ENCODE results near the gene BEAN1.

BEAN1 gene

DNA sequence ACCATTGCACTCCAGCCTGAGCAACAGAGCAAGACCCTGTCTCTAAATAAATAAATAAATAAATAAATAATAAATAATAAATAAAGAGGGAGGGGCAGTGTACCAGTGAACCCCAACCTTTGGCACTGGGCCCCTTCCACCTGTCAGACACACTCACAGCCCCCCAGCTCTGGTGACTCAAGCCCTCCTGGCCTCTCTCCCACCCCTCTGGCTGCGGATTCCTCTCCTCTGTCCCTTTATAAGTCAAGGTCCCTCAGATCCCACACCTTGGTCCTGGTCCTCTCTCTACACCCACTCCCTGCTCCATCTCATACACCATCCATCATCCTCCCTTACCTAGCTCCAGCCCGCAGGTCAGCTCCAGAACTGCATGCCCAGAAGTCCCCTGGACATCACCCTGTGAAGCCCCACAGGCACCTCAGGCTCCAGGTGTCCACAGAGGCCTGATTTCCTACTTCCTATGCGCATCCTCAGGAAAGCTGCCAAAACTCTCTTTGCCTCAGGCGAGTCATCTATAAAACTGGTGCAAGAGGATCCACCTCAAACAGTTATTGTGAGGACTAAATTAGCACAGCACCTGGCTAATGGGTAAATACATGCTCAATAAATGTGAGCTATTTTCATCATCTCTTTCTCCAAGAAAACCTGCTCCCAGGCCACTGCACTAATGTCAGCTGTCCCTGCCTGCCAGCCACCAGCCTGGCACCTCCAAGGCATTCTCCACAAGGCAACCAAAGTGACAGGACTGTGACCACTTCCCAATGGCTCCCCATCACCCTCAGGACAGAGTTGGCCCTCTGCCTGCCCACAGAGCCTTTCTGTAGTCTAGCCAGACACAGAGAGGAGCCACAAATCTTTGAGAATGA is 46.8 kb downstream of the BEAN1 start:
- no peaks in the 10 kb centered on the region for H3K79me2 ChIP-seq
- H3K9ac ChIP-seq = no peak overlapping the region
- TF ChIP-seq, protein P1, sequence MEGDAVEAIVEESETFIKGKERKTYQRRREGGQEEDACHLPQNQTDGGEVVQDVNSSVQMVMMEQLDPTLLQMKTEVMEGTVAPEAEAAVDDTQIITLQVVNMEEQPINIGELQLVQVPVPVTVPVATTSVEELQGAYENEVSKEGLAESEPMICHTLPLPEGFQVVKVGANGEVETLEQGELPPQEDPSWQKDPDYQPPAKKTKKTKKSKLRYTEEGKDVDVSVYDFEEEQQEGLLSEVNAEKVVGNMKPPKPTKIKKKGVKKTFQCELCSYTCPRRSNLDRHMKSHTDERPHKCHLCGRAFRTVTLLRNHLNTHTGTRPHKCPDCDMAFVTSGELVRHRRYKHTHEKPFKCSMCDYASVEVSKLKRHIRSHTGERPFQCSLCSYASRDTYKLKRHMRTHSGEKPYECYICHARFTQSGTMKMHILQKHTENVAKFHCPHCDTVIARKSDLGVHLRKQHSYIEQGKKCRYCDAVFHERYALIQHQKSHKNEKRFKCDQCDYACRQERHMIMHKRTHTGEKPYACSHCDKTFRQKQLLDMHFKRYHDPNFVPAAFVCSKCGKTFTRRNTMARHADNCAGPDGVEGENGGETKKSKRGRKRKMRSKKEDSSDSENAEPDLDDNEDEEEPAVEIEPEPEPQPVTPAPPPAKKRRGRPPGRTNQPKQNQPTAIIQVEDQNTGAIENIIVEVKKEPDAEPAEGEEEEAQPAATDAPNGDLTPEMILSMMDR (IDR thresholded peaks at IDR 0.05) = no peak
- H2AFZ ChIP-seq = no peak overlapping the region
- no peaks in the 10 kb centered on the region for H3K9me3 ChIP-seq (ENCODE audit: control insufficient read depth, low read length)
- no peaks in the 10 kb centered on the region for H3K4me1 ChIP-seq
- H3K4me2 ChIP-seq (ENCODE audit: low read length) = no peak overlapping the region
- H3K27ac ChIP-seq = no peak overlapping the region
- H3K4me3 ChIP-seq (ENCODE audit: low read depth, low read length) = no peak overlapping the region
- no peaks in the 10 kb centered on the region for H3K27me3 ChIP-seq (ENCODE audit: control insufficient read depth, insufficient read depth, low read length)
- H3K36me3 ChIP-seq (ENCODE audit: control insufficient read depth, insufficient read depth, low read length) = no peaks in the 10 kb centered on the region

- Histone ChIP-seq H3K4me1 (no peaks in the 10 kb centered on the region), H3K27me3 (ENCODE audit: control insufficient read depth, insufficient read depth, low read length) (no peaks in the 10 kb centered on the region), H3K79me2 (no peaks in the 10 kb centered on the region), H2AFZ (no peak overlapping the region), H3K36me3 (ENCODE audit: control insufficient read depth, insufficient read depth, low read length) (no peaks in the 10 kb centered on the region), H3K9ac (no peak overlapping the region), H3K27ac (no peak overlapping the region), H3K9me3 (ENCODE audit: control insufficient read depth, low read length) (no peaks in the 10 kb centered on the region), H3K4me2 (ENCODE audit: low read length) (no peak overlapping the region), H3K4me3 (ENCODE audit: low read depth, low read length) (no peak overlapping the region)
- TF ChIP-seq, protein P1 (IDR thresholded peaks at IDR 0.05) = no peak
Observed at GRCh38 chr16:66474750-66475199, 47.7 kb downstream of the BEAN1 start.

DNA sequence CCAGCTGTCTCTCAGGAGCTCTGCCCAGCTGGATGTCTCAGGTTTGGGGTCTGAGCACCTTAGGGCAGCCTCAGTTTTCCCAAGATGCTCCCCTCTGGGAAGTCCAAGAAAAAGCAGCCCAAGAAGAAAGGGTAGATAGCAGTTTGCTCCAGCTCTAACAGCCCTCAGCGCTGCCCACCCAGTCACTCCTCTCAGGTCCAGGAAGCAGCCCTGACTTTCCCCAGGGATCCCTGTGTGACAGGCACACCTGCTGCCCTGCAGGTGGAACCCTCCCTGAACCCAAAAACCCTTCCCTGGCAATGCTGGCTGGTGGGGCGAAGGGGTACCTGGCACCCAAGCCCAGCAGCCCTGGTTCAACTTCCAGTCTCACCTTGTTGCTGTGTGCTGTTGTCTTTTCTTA is 48.1 kb downstream of the BEAN1 start:
- Histone ChIP-seq H3K9me3 (ENCODE audit: control insufficient read depth, low read length) (no peaks in the 10 kb centered on the region), H3K79me2 (no peaks in the 10 kb centered on the region), H2AFZ (no peak overlapping the region), H3K4me1 (no peaks in the 10 kb centered on the region), H3K27me3 (ENCODE audit: control insufficient read depth, insufficient read depth, low read length) (no peaks in the 10 kb centered on the region), H3K4me2 (ENCODE audit: low read length) (no peak overlapping the region), H3K36me3 (ENCODE audit: control insufficient read depth, insufficient read depth, low read length) (no peaks in the 10 kb centered on the region), H3K27ac (no peak overlapping the region), H3K9ac (no peak overlapping the region), H3K4me3 (ENCODE audit: low read depth, low read length) (no peak overlapping the region)
- TF ChIP-seq, protein P1 (IDR thresholded peaks at IDR 0.05) = no peak

DNA sequence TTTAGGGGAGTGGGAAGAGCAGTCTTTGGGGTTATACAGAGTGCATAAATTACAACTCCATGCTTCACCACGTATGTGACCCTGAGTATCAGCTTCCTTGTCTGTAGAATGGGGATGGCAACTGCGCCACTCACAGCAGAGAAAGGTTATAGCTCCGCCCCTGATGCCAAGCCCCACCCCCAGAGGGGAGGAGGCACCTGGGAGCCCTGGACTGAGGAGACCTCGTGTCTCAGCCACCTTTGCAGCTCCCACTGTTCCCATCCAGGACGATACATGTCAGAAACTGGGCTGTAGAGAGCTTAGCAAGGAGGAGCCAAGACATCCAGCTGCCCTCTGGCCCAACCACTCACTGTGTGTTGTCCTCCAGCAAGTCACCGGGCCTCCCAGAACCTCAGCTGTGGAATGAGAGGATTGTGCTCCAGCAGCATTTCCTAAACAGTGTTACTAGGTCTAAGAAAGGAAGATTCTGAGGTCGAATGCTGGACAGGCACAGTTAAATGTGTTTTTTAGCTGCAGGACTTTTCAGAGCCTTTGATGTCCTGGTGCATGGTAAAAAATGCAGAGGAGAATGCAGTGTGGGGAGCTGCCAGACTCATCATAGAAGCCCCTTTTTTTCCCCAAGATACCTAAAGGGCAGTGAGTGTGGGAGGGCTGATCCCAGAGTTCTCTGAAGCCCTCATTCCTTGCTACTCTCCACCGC is 49.4 kb downstream of the BEAN1 start:
- TF ChIP-seq, protein P1 (IDR thresholded peaks at IDR 0.05) = no peak
- Histone ChIP-seq H2AFZ (no peak overlapping the region), H3K79me2 (no peaks in the 10 kb centered on the region), H3K4me1 (no peaks in the 10 kb centered on the region), H3K27ac (no peak overlapping the region), H3K36me3 (ENCODE audit: control insufficient read depth, insufficient read depth, low read length) (no peaks in the 10 kb centered on the region), H3K4me2 (ENCODE audit: low read length) (no peak overlapping the region), H3K9me3 (ENCODE audit: control insufficient read depth, low read length) (no peaks in the 10 kb centered on the region), H3K4me3 (ENCODE audit: low read depth, low read length) (no peak overlapping the region), H3K27me3 (ENCODE audit: control insufficient read depth, insufficient read depth, low read length) (no peaks in the 10 kb centered on the region), H3K9ac (no peak overlapping the region)
